B cell (primary cell): ENCODE measurements around the gene SIRPG. TPM values are rescaled to one million over a fixed set of nuclear protein-coding genes. Genes with fewer than 3 reads are reported as not detected.
"Not testable (repeated sequence)": the region's sequence is repeated elsewhere in the genome, so short reads cannot be mapped to it uniquely, and the experiment has no call there.

Experiments
- ATAC-seq: fragments of 200-7000 bp; cut with Tn5 transposase; one replicate; pipeline ENCODE4 v1.10.0; 2021; ENCODE audit warnings: low read depth, mild to moderate bottlenecking, moderate number of reproducible peaks, moderate library complexity
- CTCF ChIA-PET: fragments of 350-600 bp; sonication (Branson Sonifier 250); formaldehyde crosslinking; loops from one replicate; lab custom pipeline; 2021; ENCODE audit warnings: antibody characterized with exemption, inconsistent platforms; lab: Charles Lee
- POLR2A ChIA-PET: fragments of 350-600 bp; sonication (Branson Sonifier 250); formaldehyde crosslinking; loops from one replicate; lab custom pipeline; 2021; ENCODE audit warnings: antibody characterized with exemption; lab: Charles Lee
- DNase-seq: peaks from one replicate; pipeline ENCODE4 v3.0.0; 2013
- H2AFZ ChIP-seq: 2 replicates; pipeline ENCODE4 v1.6.1; 2012; ENCODE audit warnings: mild to moderate bottlenecking, low read depth, low read length; ENCODE audit not compliant: insufficient read depth, poor library complexity, severe bottlenecking
- H3K27ac ChIP-seq, 2 donors: 1 replicate in 1 of 2; 2 replicates in 1 of 2; pipeline ENCODE4 v1.5.1; 2012 to 2013; ENCODE audit warnings: low read length in 2 of 2, mild to moderate bottlenecking in 2 of 2, moderate library complexity in 1 of 2
- H3K27me3 ChIP-seq, 4 experiments: fragments of 200-600 bp in 1 of 4; sonication (generic) in 1 of 4; replicated peaks in 1 of 4; 1 replicate in 2 of 4; 2 replicates in 2 of 4; pipeline versions ENCODE4 v1.6.1 to v1.7.0; 2013 to 2016; ENCODE audit warnings: low read length in 3 of 4, mild to moderate bottlenecking in 2 of 4, mixed read lengths in 1 of 4, moderate library complexity in 1 of 4; ENCODE audit not compliant: insufficient read depth in 4 of 4, control insufficient read depth in 3 of 4; ENCODE audit errors: control extremely low read depth in 1 of 4
- H3K36me3 ChIP-seq, 2 experiments: replicated peaks in 1 of 2; 1 replicate in 1 of 2; 2 replicates in 1 of 2; pipeline versions ENCODE4 v1.6.1 to v1.7.1; 2013; ENCODE audit warnings: low read length in 1 of 2; ENCODE audit not compliant: insufficient read depth in 2 of 2, control insufficient read depth in 1 of 2; ENCODE audit errors: control extremely low read depth in 1 of 2, extremely low read depth in 1 of 2
- H3K4me1 ChIP-seq, 2 donors: fragments of 200-600 bp in 1 of 2; sonication (generic) in 1 of 2; 1 replicate in 1 of 2; 2 replicates in 1 of 2; pipeline versions ENCODE4 v1.5.1 to v1.6.1; 2013 to 2017; ENCODE audit warnings: low read length in 2 of 2; ENCODE audit not compliant: control insufficient read depth in 2 of 2, insufficient read depth in 2 of 2
- H3K4me2 ChIP-seq: replicated peaks from 2 replicates; pipeline ENCODE3; 2012; ENCODE audit warnings: mild to moderate bottlenecking, low read depth, low read length; ENCODE audit not compliant: poor library complexity, severe bottlenecking
- H3K4me3 ChIP-seq, 5 experiments: fragments of 200-600 bp in 1 of 5; sonication (generic) in 1 of 5; 1 replicate in 3 of 5; 2 replicates in 2 of 5; pipeline versions ENCODE4 v1.5.1 to v1.7.0; 2011 to 2016; ENCODE audit warnings: low read length in 4 of 5, mild to moderate bottlenecking in 4 of 5, low read depth in 2 of 5, control low read depth in 1 of 5, moderate library complexity in 1 of 5; ENCODE audit not compliant: insufficient read depth in 1 of 5; ENCODE audit errors: control extremely low read depth in 1 of 5, extremely low read depth in 1 of 5
- H3K79me2 ChIP-seq: fragments of 200-600 bp; sonication (generic); one replicate; pipeline ENCODE4 v1.6.0; 2016; ENCODE audit warnings: low read length; ENCODE audit not compliant: control insufficient read depth, insufficient read depth
- H3K9ac ChIP-seq: fragments of 200-600 bp; sonication (generic); 2 replicates; pipeline ENCODE4 v1.6.1; 2017; ENCODE audit warnings: mild to moderate bottlenecking, low read length, moderate library complexity
- H3K9me3 ChIP-seq, 3 donors: one replicate each; pipeline versions ENCODE4 v1.6.1 to v1.7.1; 2013; ENCODE audit warnings: low read length in 2 of 3; ENCODE audit not compliant: control insufficient read depth in 2 of 3, insufficient read depth in 1 of 3; ENCODE audit errors: control extremely low read depth in 1 of 3
- H4K20me1 ChIP-seq: 2 replicates; pipeline ENCODE4 v1.6.0; 2012; ENCODE audit warnings: mild to moderate bottlenecking, low read length; ENCODE audit not compliant: insufficient read depth, control insufficient read depth, poor library complexity, severe bottlenecking
- H3K27ac Mint-ChIP-seq: one replicate; pipeline ENCODE4 v1.8.0; 2021; ENCODE audit warnings: mixed read lengths
- H3K27me3 Mint-ChIP-seq: one replicate; pipeline ENCODE4 v1.8.0; 2021; ENCODE audit warnings: mixed read lengths
- H3K4me1 Mint-ChIP-seq: one replicate; pipeline ENCODE4 v1.8.0; 2021; ENCODE audit warnings: mixed read lengths
- H3K4me3 Mint-ChIP-seq: one replicate; pipeline ENCODE4 v1.8.0; 2021; ENCODE audit warnings: mixed read lengths
- H3K9me3 Mint-ChIP-seq: one replicate; pipeline ENCODE4 v1.8.0; 2022; ENCODE audit warnings: mixed read lengths; ENCODE audit not compliant: insufficient read depth
- EZH2 ChIP-seq: IDR thresholded peaks from 2 replicates; pipeline ENCODE4 v1.6.1; 2012; ENCODE audit warnings: borderline replicate concordance, low read depth, mild to moderate bottlenecking, moderate library complexity, low read length; ENCODE audit not compliant: insufficient read depth, poor library complexity, severe bottlenecking
- WGBS: methylation state at CpG from one replicate; pipeline ENCODE4 v1.1.5; 2013; ENCODE audit warnings: missing lambda C conversion rate; ENCODE audit not compliant: insufficient coverage; 5-methylcytosine and 5-hydroxymethylcytosine counted together
- intact Hi-C: fragments of 100-400 bp; cut with micrococcal nuclease; formaldehyde crosslinking; loops from one replicate; pipeline ENCODE4 v1.10.0; 2022
- polyA plus RNA-seq: library from polyadenylated mRNA; depleted of rRNA; stranded (reverse); fragments of >200 nt; gene quantifications from 2 replicates; pipeline ENCODE4 v1.2.3, GENCODE V29; 2012
- total RNA-seq, 2 donors: library from RNA; stranded (reverse); fragments of 120-200 nt in 1 of 2; gene quantifications; 1 replicate in 1 of 2; 2 replicates in 1 of 2; pipeline versions ENCODE4 v1.2.3 to v1.2.4, GENCODE V29; 2013 to 2022
- TF ChIP-seq, protein P1 (sequence below): fragments of 200-600 bp; IDR thresholded peaks from one replicate; pipeline ENCODE4 v1.8.0; 2022; ENCODE audit warnings: antibody characterized with exemption, mild to moderate bottlenecking

SIRPG gene
- total and polyA plus RNA-seq, 2 donors (not counting 1 experiment from before 2014, with no cell fraction given) = 0.09 TPM; not detected in 1

- ATAC-seq, H4K20me1 ChIP-seq, H2AFZ ChIP-seq, DNase-seq, H3K27ac Mint-ChIP-seq, POLR2A ChIA-PET, H3K4me1 ChIP-seq, H3K9ac ChIP-seq, H3K9me3 ChIP-seq, H3K36me3 ChIP-seq, H3K4me1 Mint-ChIP-seq, H3K27me3 ChIP-seq, H3K79me2 ChIP-seq, H3K4me3 Mint-ChIP-seq, H3K4me2 ChIP-seq, H3K9me3 Mint-ChIP-seq, intact Hi-C loops, H3K4me3 ChIP-seq, CTCF ChIA-PET, H3K27me3 Mint-ChIP-seq, H3K27ac ChIP-seq: not testable (repeated sequence)
- WGBS = no CpG with 5 or more reads among the region's 5 CpGs
Observed at GRCh38 chr20:1608678-1609347, 48.8 kb downstream of the SIRPG start.

- H3K27me3 ChIP-seq = no peaks in the 10 kb centered on the region
- H3K9me3 ChIP-seq = no peaks in the 10 kb centered on the region
- H3K79me2 ChIP-seq = no peaks in the 10 kb centered on the region
- H3K4me3 ChIP-seq = no peak overlapping the region
- ATAC-seq (no peak), DNase-seq (no peak)
- Mint-ChIP-seq H3K4me3 (no peak overlapping the region), H3K27me3 (no peaks in the 10 kb centered on the region), H3K4me1 (no peaks in the 10 kb centered on the region), H3K27ac (no peak overlapping the region), H3K9me3 (no peaks in the 10 kb centered on the region)
- H4K20me1 ChIP-seq = no peaks in the 10 kb centered on the region
- no peaks in the 10 kb centered on the region for H3K4me1 ChIP-seq
- no peak overlapping the region for H3K9ac ChIP-seq
- no peaks in the 10 kb centered on the region for H3K36me3 ChIP-seq
- intact Hi-C loops = no loop called here
- ChIA-PET POLR2A (no interaction called here), CTCF (no interaction called here)
- H2AFZ ChIP-seq = no peak overlapping the region
- no peak overlapping the region for H3K27ac ChIP-seq
- WGBS = 93% methylated on average over 2 of the region's 5 CpGs
- TF ChIP-seq EZH2 = no peak
- TF ChIP-seq, protein P1, sequence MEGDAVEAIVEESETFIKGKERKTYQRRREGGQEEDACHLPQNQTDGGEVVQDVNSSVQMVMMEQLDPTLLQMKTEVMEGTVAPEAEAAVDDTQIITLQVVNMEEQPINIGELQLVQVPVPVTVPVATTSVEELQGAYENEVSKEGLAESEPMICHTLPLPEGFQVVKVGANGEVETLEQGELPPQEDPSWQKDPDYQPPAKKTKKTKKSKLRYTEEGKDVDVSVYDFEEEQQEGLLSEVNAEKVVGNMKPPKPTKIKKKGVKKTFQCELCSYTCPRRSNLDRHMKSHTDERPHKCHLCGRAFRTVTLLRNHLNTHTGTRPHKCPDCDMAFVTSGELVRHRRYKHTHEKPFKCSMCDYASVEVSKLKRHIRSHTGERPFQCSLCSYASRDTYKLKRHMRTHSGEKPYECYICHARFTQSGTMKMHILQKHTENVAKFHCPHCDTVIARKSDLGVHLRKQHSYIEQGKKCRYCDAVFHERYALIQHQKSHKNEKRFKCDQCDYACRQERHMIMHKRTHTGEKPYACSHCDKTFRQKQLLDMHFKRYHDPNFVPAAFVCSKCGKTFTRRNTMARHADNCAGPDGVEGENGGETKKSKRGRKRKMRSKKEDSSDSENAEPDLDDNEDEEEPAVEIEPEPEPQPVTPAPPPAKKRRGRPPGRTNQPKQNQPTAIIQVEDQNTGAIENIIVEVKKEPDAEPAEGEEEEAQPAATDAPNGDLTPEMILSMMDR = no peak
- H3K4me2 ChIP-seq = no peak overlapping the region
Observed at GRCh38 chr20:1600736-1601135, 56.8 kb downstream of the SIRPG start.
